Measurements from ENCODE around the gene SF3B2.

DNA sequence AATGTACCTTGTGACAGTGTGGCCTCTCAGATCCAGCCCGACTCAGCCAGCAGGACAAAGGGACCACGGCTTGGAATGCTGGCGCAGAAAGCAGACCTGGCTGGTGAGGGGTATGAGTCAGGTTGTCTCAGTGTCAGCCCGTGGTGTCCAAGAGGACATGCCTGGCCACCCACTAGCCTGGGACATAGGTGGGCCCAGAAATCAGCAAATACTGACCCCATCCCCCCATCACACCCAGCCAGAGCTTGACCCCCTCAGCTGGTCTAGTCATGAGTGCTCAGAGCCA lies 45.3 kb upstream of the SF3B2 start:
- TF ChIP-seq, protein P1, sequence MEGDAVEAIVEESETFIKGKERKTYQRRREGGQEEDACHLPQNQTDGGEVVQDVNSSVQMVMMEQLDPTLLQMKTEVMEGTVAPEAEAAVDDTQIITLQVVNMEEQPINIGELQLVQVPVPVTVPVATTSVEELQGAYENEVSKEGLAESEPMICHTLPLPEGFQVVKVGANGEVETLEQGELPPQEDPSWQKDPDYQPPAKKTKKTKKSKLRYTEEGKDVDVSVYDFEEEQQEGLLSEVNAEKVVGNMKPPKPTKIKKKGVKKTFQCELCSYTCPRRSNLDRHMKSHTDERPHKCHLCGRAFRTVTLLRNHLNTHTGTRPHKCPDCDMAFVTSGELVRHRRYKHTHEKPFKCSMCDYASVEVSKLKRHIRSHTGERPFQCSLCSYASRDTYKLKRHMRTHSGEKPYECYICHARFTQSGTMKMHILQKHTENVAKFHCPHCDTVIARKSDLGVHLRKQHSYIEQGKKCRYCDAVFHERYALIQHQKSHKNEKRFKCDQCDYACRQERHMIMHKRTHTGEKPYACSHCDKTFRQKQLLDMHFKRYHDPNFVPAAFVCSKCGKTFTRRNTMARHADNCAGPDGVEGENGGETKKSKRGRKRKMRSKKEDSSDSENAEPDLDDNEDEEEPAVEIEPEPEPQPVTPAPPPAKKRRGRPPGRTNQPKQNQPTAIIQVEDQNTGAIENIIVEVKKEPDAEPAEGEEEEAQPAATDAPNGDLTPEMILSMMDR (IDR thresholded peaks at IDR 0.05 in 8 of 11, conservative IDR thresholded peaks at IDR 0.05 in 3 of 11), result no peak
- TF ChIP-seq POLR2A (IDR thresholded peaks at IDR 0.05) (no peak), POLR2AphosphoS5 (IDR thresholded peaks at IDR 0.05) (no peak)

All from spleen (tissue), 7 donors.